Karpas-422 (cell line): ENCODE results near the gene QDPR. TPM values are rescaled to one million over a fixed set of nuclear protein-coding genes. Genes with fewer than 3 reads are reported as not detected.
A peak's percentile ranks its signal among the peaks of the same experiment; 100 is the strongest.

Experiments used
- DNase-seq: peaks from one replicate; pipeline ENCODE4 v3.0.0-alpha.2; 2015
- H2AFZ ChIP-seq: fragments of 200-600 bp; sonication (generic); 2 replicates; pipeline ENCODE4 v1.6.1; 2014; ENCODE audit warnings: antibody characterized with exemption, low read length, mixed read lengths
- H3K27ac ChIP-seq: fragments of 200-600 bp; sonication (generic); 2 replicates; pipeline ENCODE4 v1.5.1; 2014; ENCODE audit warnings: mild to moderate bottlenecking, low read length, moderate library complexity
- H3K27me3 ChIP-seq: fragments of 200-600 bp; sonication (generic); 2 replicates; pipeline ENCODE4 v1.6.1; 2014; ENCODE audit warnings: low read length, mixed read lengths
- H3K36me3 ChIP-seq: fragments of 200-600 bp; sonication (generic); 2 replicates; pipeline ENCODE4 v1.6.1; 2014; ENCODE audit warnings: low read length, mixed read lengths; ENCODE audit not compliant: insufficient read depth
- H3K4me1 ChIP-seq: fragments of 200-600 bp; sonication (generic); 2 replicates; pipeline ENCODE4 v1.6.1; 2014; ENCODE audit warnings: mild to moderate bottlenecking, low read length, mixed read lengths
- H3K4me2 ChIP-seq: fragments of 200-600 bp; sonication (generic); 2 replicates; pipeline ENCODE4 v1.6.1; 2014; ENCODE audit warnings: low read length, low read depth, mild to moderate bottlenecking; ENCODE audit not compliant: poor library complexity, severe bottlenecking
- H3K4me3 ChIP-seq: fragments of 200-600 bp; sonication (generic); 2 replicates; pipeline ENCODE4 v1.5.1; 2014; ENCODE audit warnings: mild to moderate bottlenecking, antibody characterized with exemption, low read length, mixed read lengths
- H3K79me2 ChIP-seq: fragments of 200-600 bp; sonication (generic); 2 replicates; pipeline ENCODE4 v1.6.1; 2014; ENCODE audit warnings: mild to moderate bottlenecking, low read length, mixed read lengths
- H3K9ac ChIP-seq: fragments of 200-600 bp; sonication (generic); 2 replicates; pipeline ENCODE4 v1.6.0; 2014; ENCODE audit warnings: low read length
- H3K9me2 ChIP-seq: fragments of 200-600 bp; sonication (generic), shearing (Covaris generic); replicated peaks from 2 replicates; pipeline ENCODE4 v1.6.0; 2014; ENCODE audit warnings: mild to moderate bottlenecking, low read length, moderate library complexity; ENCODE audit not compliant: insufficient read depth
- H3K9me3 ChIP-seq: fragments of 300-700, 200-600 bp; sonication (generic); 2 replicates; pipeline ENCODE4 v1.6.1; 2014; ENCODE audit warnings: low read length, mixed read lengths
- H4K20me1 ChIP-seq: fragments of 200-600 bp; sonication (generic); 2 replicates; pipeline ENCODE4 v1.6.1; 2014; ENCODE audit warnings: mild to moderate bottlenecking, antibody characterized with exemption, low read length, low read depth; ENCODE audit not compliant: insufficient read depth
- total RNA-seq: library from RNA; depleted of rRNA; stranded (reverse); fragments of >200 nt; shearing (Covaris generic); gene quantifications from 2 replicates; pipeline ENCODE4 v1.2.3, GENCODE V29; 2014; ENCODE audit warnings: low replicate concordance

QDPR gene
- total RNA-seq, 1 experiment from 2014 or later, result 14.7 TPM

GRCh38 chr4:17510582-17510981, 1.3 kb downstream of the QDPR start:
- Histone ChIP-seq H3K27ac (peak overlapping the region; percentile 44), H3K9me3 (no peaks in the 10 kb centered on the region), H3K9me2 (no peaks in the 10 kb centered on the region), H3K4me2 (peak overlapping the region; percentile 78), H3K79me2 (peaks cover 48% of the 10 kb centered on the region), H3K4me3 (peak overlapping the region; percentile 79), H3K27me3 (no peaks in the 10 kb centered on the region), H4K20me1 (no peaks in the 10 kb centered on the region), H3K36me3 (peaks cover 24% of the 10 kb centered on the region; the same call in 1 of the 2 replicates), H3K9ac (peak overlapping the region; percentile 82), H2AFZ (no peak overlapping the region), H3K4me1 (peaks cover 28% of the 10 kb centered on the region)
- DNase-seq, result no peak

DNA sequence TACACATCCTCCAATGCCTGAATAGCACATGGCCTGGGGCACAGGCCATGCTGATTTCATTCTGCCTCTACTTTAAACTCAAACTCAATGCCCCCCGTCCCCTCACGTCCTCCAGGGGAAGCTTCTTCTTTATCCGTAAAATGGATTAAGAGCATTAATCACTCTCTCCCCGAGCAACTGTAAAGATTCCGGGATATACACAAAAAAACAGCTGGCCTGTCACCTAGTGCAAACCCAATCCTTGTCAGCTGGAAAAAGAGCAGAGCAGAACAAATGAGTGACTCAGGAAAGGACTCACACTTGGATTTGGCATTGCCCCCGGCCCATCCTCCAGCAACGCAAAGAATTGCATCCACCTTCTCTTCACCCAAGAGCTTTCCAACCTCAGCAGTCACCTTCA, 7.8 kb downstream of the QDPR start:
- no peak overlapping the region for H3K4me3 ChIP-seq
- no peak overlapping the region for H2AFZ ChIP-seq
- peaks cover 47% of the 10 kb centered on the region; the same call in 1 of the 2 replicates for H3K36me3 ChIP-seq
- no peak overlapping the region for H3K9ac ChIP-seq
- no peak overlapping the region for H3K4me2 ChIP-seq
- peaks cover 46% of the 10 kb centered on the region for H3K79me2 ChIP-seq
- no peaks in the 10 kb centered on the region for H3K27me3 ChIP-seq
- no peaks in the 10 kb centered on the region for H3K9me2 ChIP-seq
- no peaks in the 10 kb centered on the region for H4K20me1 ChIP-seq
- DNase-seq, result no peak
- H3K9me3 ChIP-seq, result no peaks in the 10 kb centered on the region
- H3K4me1 ChIP-seq, result no peaks in the 10 kb centered on the region
- no peak overlapping the region for H3K27ac ChIP-seq

DNA sequence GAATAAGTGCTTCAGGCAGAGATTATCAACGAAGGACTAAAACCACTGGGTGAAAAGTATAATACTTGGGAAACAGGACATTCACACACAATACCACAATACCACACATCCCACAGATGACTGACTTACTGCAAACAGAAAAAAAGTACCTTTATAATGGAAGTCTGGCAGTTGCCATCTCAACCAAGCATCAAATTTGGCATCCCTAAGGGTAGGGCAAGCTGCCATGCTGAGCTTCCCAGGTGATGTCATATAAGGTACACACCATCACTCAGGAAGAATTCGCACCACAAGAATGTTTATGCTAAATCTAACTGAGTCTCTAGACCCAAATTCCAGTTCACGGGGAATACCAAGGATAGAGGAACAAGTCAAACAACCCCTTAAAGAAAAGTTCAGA, 9.1 kb downstream of the QDPR start:
- H3K36me3 ChIP-seq, result peaks cover 49% of the 10 kb centered on the region; the same call in 1 of the 2 replicates
- no peaks in the 10 kb centered on the region for H3K27me3 ChIP-seq
- H3K4me2 ChIP-seq, result no peak overlapping the region
- no peaks in the 10 kb centered on the region for H4K20me1 ChIP-seq
- H2AFZ ChIP-seq, result no peak overlapping the region
- peaks cover 54% of the 10 kb centered on the region for H3K79me2 ChIP-seq
- no peak overlapping the region for H3K9ac ChIP-seq
- H3K4me1 ChIP-seq, result no peaks in the 10 kb centered on the region
- no peak for DNase-seq
- no peaks in the 10 kb centered on the region for H3K9me2 ChIP-seq
- H3K4me3 ChIP-seq, result no peak overlapping the region
- no peaks in the 10 kb centered on the region for H3K9me3 ChIP-seq
- H3K27ac ChIP-seq, result no peak overlapping the region

DNA sequence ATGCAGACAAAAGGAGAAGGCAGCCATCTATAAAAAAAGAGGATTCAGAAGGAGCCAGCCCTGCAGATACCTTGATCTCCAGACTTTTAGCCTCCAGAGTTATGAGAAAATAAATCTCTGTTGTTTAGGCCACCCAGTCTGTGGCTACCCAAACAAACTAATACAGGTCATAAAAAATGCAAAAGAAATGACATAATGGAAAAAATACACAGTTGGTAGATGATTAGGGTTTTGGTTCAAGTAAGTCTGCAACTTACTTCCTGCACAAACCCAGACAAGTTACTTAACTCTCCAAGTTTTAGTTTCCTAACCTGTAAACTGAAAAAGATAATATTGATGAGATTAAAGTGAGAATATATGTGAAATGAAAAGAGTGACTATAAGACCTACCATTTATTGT, 11.3 kb downstream of the QDPR start:
- H3K4me1 ChIP-seq, result no peaks in the 10 kb centered on the region
- H3K27me3 ChIP-seq, result no peaks in the 10 kb centered on the region
- no peak overlapping the region for H3K9ac ChIP-seq
- peaks cover 47% of the 10 kb centered on the region; the same call in 1 of the 2 replicates for H3K36me3 ChIP-seq
- H3K9me2 ChIP-seq, result no peaks in the 10 kb centered on the region
- no peaks in the 10 kb centered on the region for H3K9me3 ChIP-seq
- H2AFZ ChIP-seq, result no peak overlapping the region
- no peak overlapping the region for H3K4me3 ChIP-seq
- H3K79me2 ChIP-seq, result peaks cover 39% of the 10 kb centered on the region
- no peaks in the 10 kb centered on the region for H4K20me1 ChIP-seq
- H3K27ac ChIP-seq, result no peak overlapping the region
- H3K4me2 ChIP-seq, result no peak overlapping the region
- no peak for DNase-seq

- H3K4me3 ChIP-seq, result no peak overlapping the region
- no peaks in the 10 kb centered on the region for H3K27me3 ChIP-seq
- peaks cover 36% of the 10 kb centered on the region for H3K79me2 ChIP-seq
- no peak for DNase-seq
- no peaks in the 10 kb centered on the region for H3K4me1 ChIP-seq
- no peak overlapping the region for H3K9ac ChIP-seq
- no peaks in the 10 kb centered on the region for H3K9me3 ChIP-seq
- no peak overlapping the region for H2AFZ ChIP-seq
- no peak overlapping the region for H3K27ac ChIP-seq
- H3K36me3 ChIP-seq, result peaks cover 45% of the 10 kb centered on the region; the same call in 1 of the 2 replicates
- H4K20me1 ChIP-seq, result 0 out of 2 replicates have a peak, but pooled peaks cover 6% of the 10 kb centered on the region
- no peak overlapping the region for H3K4me2 ChIP-seq
- no peaks in the 10 kb centered on the region for H3K9me2 ChIP-seq
Measured at GRCh38 chr4:17497890-17498523, 13.9 kb downstream of the QDPR start.

DNA sequence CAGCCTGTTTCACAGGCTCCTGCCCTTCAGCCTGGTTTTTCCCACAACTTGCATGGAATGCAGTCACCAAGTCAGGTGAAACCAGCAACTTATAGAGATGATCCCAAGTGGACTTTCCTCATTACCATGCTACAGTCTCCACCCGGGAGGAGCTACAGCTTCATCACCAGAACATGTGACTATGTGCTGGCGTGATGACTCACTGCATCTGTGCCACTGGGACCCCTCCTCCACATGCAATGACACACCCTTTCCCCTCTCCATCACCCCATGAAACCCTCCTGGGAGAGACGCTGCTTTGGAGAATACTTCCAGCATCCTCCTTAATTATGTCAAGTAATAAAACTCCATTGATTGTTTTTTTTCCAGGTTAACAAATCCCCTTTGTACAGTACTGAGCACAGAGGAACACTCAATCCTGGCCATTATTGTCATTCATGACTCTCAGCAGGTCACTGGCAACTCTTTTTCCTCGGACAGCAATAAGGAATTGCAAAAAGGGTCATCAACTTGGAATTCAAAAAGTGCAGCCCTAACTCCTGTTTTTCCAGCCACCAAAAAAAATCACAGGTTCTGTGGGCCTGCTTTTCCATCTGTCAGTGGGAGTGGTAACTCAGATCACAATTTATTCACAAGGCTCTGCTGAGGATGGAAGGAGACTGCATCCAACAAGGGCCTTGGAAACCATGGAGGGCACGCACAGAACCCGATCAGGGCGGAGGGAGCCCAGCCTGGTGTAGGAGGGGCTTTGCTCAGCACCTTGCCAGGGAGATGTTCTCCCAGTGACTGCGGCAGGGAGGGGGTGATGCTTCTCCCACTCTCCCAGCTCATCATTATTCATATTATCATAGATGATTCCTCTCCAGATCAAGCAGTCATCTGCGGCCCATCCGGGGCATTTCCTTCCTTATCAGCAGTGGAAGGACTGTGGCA, 17.4 kb downstream of the QDPR start:
- H3K36me3 ChIP-seq, result peaks cover 30% of the 10 kb centered on the region; the same call in 1 of the 2 replicates

GRCh38 chr4:17493619-17494018, 18.3 kb downstream of the QDPR start:
- H3K9ac ChIP-seq, result no peak overlapping the region

More for the DNA sequence above, 17.4 kb downstream of the QDPR start:
- Histone ChIP-seq H3K9me2 (no peaks in the 10 kb centered on the region), H3K4me1 (no peaks in the 10 kb centered on the region), H3K4me3 (no peak overlapping the region), H3K9me3 (no peaks in the 10 kb centered on the region), H3K27ac (no peak overlapping the region), H3K27me3 (no peaks in the 10 kb centered on the region), H3K4me2 (no peak overlapping the region), H3K79me2 (peaks cover 27% of the 10 kb centered on the region), H3K9ac (no peak overlapping the region), H4K20me1 (0 out of 2 replicates have a peak, but pooled peaks cover 6% of the 10 kb centered on the region), H2AFZ (no peak overlapping the region)
- no peak for DNase-seq

DNA sequence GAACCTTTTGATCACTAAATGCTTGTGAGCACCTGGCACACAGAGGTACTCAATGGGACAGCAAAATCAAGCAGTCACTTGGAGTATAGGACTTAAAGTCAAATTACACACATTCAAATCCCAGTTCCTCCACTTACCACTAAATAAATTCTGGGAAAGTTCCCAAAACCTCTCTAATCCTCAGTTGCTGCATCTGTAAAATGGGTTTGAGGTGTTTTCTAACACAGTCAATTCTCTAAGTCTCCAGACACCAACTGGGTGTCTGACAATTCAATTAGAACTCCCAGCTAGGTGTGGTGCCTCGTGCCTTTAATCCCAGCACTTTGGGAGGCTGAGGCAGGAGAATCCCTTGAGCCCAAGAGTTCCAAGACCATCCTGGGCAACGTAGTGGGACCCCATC, 19.0 kb downstream of the QDPR start:
- no peak for DNase-seq
- no peaks in the 10 kb centered on the region for H3K9me2 ChIP-seq
- H3K27ac ChIP-seq, result no peak overlapping the region
- H2AFZ ChIP-seq, result no peak overlapping the region
- peaks cover 32% of the 10 kb centered on the region for H3K36me3 ChIP-seq
- peaks cover 12% of the 10 kb centered on the region; the same call in 1 of the 2 replicates for H3K79me2 ChIP-seq
- no peak overlapping the region for H3K4me3 ChIP-seq
- H3K9me3 ChIP-seq, result no peaks in the 10 kb centered on the region
- H3K27me3 ChIP-seq, result no peaks in the 10 kb centered on the region
- no peak overlapping the region for H3K9ac ChIP-seq
- no peak overlapping the region for H3K4me2 ChIP-seq
- no peaks in the 10 kb centered on the region for H3K4me1 ChIP-seq
- 0 out of 2 replicates have a peak, but pooled peaks cover 6% of the 10 kb centered on the region for H4K20me1 ChIP-seq

More at GRCh38 chr4:17493619-17494018, 18.3 kb downstream of the QDPR start:
- Histone ChIP-seq H3K9me2 (no peaks in the 10 kb centered on the region), H3K4me1 (no peaks in the 10 kb centered on the region), H4K20me1 (0 out of 2 replicates have a peak, but pooled peaks cover 6% of the 10 kb centered on the region), H3K4me2 (no peak overlapping the region), H3K4me3 (no peak overlapping the region), H3K79me2 (peaks cover 19% of the 10 kb centered on the region), H3K27ac (no peak overlapping the region), H2AFZ (no peak overlapping the region), H3K36me3 (peaks cover 32% of the 10 kb centered on the region), H3K27me3 (no peaks in the 10 kb centered on the region), H3K9me3 (no peaks in the 10 kb centered on the region)
- no peak for DNase-seq
